Ovary (tissue), 9 donors: Measurements from ENCODE around the gene PHF2. TPM values are rescaled to one million over a fixed set of nuclear protein-coding genes. Genes with fewer than 3 reads are reported as not detected.

ENCODE experiments used
- DNase-seq, 5 donors: peaks; one replicate each; pipeline ENCODE4 v3.0.0-alpha.2; 2019 to 2020
- H3K27ac ChIP-seq, 2 donors: fragments of 200-600 bp; one replicate each; pipeline versions ENCODE4 v1.5.1 to v1.8.0; 2019 to 2022
- H3K27me3 ChIP-seq: fragments of 200-600 bp; one replicate; pipeline ENCODE4 v1.8.0; 2022
- H3K36me3 ChIP-seq: fragments of 200-600 bp; sonication (generic); one replicate; pipeline ENCODE4 v1.5.1; 2019
- H3K4me1 ChIP-seq: one replicate; pipeline ENCODE4 v1.8.1; 2013; ENCODE audit warnings: mild to moderate bottlenecking, moderate library complexity; ENCODE audit not compliant: insufficient read depth
- H3K4me3 ChIP-seq: fragments of 200-600 bp; sonication (generic); one replicate; pipeline ENCODE4 v1.5.1; 2017
- H3K9me3 ChIP-seq, 2 donors: fragments of 200-600 bp in 1 of 2; sonication (generic) in 1 of 2; one replicate each; pipeline versions ENCODE4 v1.5.1 to v1.8.1; 2013 to 2019; ENCODE audit warnings: mild to moderate bottlenecking in 1 of 2, moderate library complexity in 1 of 2
- EP300 ChIP-seq: sonication (generic); formaldehyde crosslinking; IDR thresholded peaks from one replicate; pipeline ENCODE4 v1.6.1; 2017; ENCODE audit warnings: antibody characterized with exemption
- POLR2A ChIP-seq: fragments of 450-650 bp; IDR thresholded peaks from one replicate; pipeline ENCODE4 v1.6.1; 2017; ENCODE audit warnings: antibody characterized with exemption, mild to moderate bottlenecking, moderate library complexity
- WGBS, 3 donors: extraction: QIAGEN DNeasy Blood & Tissue Kit in 1 of 3; methylation state at CpG; one replicate each; pipeline versions ENCODE4 v1.1.5 to v1.1.7; 2013 to 2017; 5-methylcytosine and 5-hydroxymethylcytosine counted together
- intact Hi-C, 4 donors: fragments of 100-400 bp; cut with DNase I; formaldehyde crosslinking; loops; one replicate each; pipeline versions ENCODE4 v1.11.0 to v1.15.1; 2022 to 2023
- polyA plus RNA-seq, 2 donors: library from polyadenylated mRNA; stranded (reverse); fragments of 200-250 nt in 1 of 2; fragments of 350-450 nt in 1 of 2; fragmentation: Illumina TruSeq in 1 of 2; extraction: RNeasy Lipid Tissue Mini Kit (QIAGEN cat#74804) in 1 of 2; gene quantifications; one replicate each; pipeline ENCODE4 v1.2.3, GENCODE V29; 2013 to 2014
- total RNA-seq, 7 donors: library from RNA; depleted of rRNA in 2 of 7; stranded (reverse); fragments of >200 nt in 2 of 7; fragmentation: NEBNext Ultra II Directional in 3 of 7; extraction: Animal tissue kit (Norgen Biotek cat#: 25700) in 3 of 7; gene quantifications; one replicate each; pipeline versions ENCODE4 v1.1.0 to v1.2.4, GENCODE V29; 2016 to 2023
- TF ChIP-seq, protein P1 (sequence below), 3 donors: fragments of 450-650 bp in 2 of 3; fragments of 200-600 bp in 1 of 3; IDR thresholded peaks; one replicate each; pipeline versions ENCODE4 v1.5.1 to v1.8.0; 2016 to 2022; ENCODE audit warnings: antibody characterized with exemption in 3 of 3, mild to moderate bottlenecking in 1 of 3
- donor health status: DM: no; HTN: no; CAD: no; lungs with moderate emphysema.
- donor health status: DM: no; HTN: no; CAD: no.
- donor health status: Bipolar disorder and iron deficiency.
- donor health status: DM: yes; HTN: yes; CAD: no.
- donor health status: DM: no; HTN: no; CAD: no.
- donor health status: DM: yes; HTN: yes; CAD: no.

Gene PHF2
- total and polyA plus RNA-seq, 9 donors: 20.3 to 50.1 (median 39.7) TPM

DNA sequence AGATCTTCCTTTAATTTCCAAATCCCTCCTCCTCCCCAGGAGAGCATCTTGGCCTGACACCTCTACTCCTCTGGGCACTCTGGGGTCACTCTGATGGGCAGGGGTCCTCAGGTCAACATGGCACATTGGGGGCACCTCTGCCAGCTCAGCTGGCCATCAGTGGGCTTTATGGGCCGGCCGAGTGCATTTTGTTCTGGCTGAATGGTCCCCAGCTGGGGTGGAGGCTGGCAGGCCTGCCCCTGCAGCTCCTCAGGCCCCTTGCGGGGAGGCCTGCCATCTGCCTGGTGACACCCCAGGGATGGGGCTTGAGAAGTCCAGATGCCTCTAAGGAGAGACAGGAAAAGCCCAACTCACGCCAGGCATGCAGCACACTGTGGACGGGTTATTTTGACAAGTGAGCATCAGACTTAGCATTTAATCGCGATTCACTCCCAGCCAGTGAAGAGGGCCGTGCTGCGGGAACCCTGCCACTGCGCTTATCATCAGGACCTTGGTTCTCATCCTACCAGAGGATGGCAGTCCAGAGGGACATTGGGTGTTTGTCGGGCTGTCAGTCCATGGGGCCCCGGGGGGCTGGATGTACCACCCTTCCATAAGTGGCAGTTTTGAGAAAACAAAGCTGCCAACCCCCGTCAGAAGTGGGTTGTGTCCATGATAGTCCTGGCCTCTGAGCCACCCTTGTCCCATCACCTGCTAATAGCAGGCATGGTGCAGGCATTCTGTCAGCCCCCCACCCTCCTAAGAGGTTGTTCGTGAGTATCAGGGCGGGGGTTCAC is 21.7 kb downstream of the PHF2 start:
- Histone ChIP-seq H3K4me3 (no peak overlapping the region), H3K36me3 (no peaks in the 10 kb centered on the region), H3K27me3 (no peaks in the 10 kb centered on the region), H3K27ac (no peak overlapping the region), H3K4me1 (peaks cover 3% of the 10 kb centered on the region), H3K9me3 (no peaks in the 10 kb centered on the region)
- 82 to 85% (median 83%) methylated on average over 14 to 15 of the region's 15 CpGs for WGBS, 3 donors
- TF ChIP-seq POLR2A: no peak
- no peak for TF ChIP-seq EP300
- TF ChIP-seq, protein P1, sequence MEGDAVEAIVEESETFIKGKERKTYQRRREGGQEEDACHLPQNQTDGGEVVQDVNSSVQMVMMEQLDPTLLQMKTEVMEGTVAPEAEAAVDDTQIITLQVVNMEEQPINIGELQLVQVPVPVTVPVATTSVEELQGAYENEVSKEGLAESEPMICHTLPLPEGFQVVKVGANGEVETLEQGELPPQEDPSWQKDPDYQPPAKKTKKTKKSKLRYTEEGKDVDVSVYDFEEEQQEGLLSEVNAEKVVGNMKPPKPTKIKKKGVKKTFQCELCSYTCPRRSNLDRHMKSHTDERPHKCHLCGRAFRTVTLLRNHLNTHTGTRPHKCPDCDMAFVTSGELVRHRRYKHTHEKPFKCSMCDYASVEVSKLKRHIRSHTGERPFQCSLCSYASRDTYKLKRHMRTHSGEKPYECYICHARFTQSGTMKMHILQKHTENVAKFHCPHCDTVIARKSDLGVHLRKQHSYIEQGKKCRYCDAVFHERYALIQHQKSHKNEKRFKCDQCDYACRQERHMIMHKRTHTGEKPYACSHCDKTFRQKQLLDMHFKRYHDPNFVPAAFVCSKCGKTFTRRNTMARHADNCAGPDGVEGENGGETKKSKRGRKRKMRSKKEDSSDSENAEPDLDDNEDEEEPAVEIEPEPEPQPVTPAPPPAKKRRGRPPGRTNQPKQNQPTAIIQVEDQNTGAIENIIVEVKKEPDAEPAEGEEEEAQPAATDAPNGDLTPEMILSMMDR (IDR thresholded peaks at IDR 0.05): no peak
- peak in 2 of 5 donors; percentile 11 to 24 for DNase-seq
- intact Hi-C loops: no loop called here

DNA sequence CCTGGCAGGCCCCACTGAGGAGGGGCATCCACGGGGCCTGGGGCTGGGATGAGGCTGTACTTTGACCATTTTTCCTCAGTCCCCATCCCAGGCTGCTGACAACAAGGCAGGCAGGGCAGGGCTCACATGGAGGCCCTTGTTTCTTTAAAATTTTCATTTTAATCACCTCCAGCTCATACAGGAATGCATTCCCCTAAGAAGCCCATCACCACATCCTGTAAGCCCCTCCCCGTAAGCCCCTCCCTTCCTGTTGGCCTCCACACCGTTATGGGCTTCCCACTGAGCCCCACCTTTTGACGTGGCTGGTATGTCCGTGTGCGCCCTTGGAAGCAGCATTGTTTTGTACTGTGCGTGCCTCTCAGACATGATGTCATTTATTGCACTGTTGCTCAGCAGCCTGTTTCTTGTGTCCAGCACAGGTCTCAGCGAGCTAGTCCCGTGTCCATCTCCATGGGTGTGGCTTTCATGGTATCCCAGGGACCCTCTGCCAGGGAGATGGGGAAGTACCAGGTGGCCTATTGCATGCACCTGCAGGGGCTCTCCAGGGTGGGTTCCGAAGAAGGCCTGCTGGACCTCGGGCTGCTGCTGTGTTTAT is 22.4 kb downstream of the PHF2 start:
- TF ChIP-seq EP300 (no peak), POLR2A (no peak)
- TF ChIP-seq, protein P1 (IDR thresholded peaks at IDR 0.05): no peak
- intact Hi-C loops: no loop called here
- Histone ChIP-seq H3K9me3 (no peaks in the 10 kb centered on the region), H3K36me3 (no peaks in the 10 kb centered on the region), H3K27ac (no peak overlapping the region), H3K4me3 (no peak overlapping the region), H3K4me1 (peaks cover 3% of the 10 kb centered on the region), H3K27me3 (no peaks in the 10 kb centered on the region)
- WGBS, 3 donors: 54 to 58% (median 58%) methylated on average over 11 of the region's 11 CpGs
- DNase-seq: peak in 1 of 5 donors; percentile 10

DNA sequence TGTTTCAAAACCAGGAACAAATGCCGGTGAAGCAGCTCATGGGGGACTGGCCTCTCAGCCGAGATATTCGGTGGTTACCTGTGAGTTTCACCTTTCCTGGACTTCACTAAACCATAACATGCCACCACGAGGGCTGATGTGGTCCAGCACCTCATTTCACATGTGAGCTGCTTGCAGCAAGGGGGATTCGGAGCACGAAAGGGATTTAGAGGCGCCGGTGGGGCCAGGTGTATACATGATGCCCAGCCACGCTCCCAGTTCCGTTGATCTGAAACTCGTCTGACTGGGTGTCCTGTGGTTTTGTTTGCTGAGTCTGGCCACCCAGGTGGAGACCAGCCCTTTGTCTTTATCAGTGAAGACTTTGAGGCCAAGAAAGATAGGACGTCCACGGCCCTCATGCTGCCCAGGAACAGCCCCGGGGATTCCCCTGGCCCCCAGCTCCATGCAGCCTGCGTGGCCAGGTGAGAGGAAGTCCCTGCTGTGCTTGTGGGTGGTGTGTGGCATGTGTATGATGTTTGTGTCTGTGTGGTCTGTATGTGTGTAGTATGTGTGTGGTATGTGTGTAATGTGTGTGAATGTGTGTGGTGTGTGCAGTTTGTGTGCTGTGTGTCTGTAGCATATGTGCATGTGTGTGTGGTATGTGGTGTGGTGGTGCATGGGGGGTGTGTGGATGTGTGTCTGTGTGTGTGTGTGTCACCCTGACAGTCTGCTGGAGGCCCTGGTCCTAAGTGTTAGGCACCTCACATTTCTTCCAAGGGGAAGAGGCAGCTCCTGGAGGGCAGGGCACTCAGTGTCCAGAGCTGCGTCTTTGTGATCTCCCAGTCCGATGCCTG is 23.4 kb downstream of the PHF2 start:
- intact Hi-C loops: no loop called here
- Histone ChIP-seq H3K36me3 (no peaks in the 10 kb centered on the region), H3K9me3 (no peaks in the 10 kb centered on the region), H3K4me1 (peaks cover 2% of the 10 kb centered on the region), H3K4me3 (no peak overlapping the region), H3K27me3 (no peaks in the 10 kb centered on the region), H3K27ac (no peak overlapping the region)
- TF ChIP-seq, protein P1 (IDR thresholded peaks at IDR 0.05): no peak
- TF ChIP-seq POLR2A (no peak), EP300 (no peak)
- 66 to 71% (median 70%) methylated on average over 17 of the region's 17 CpGs for WGBS, 3 donors
- DNase-seq: no peak

DNA sequence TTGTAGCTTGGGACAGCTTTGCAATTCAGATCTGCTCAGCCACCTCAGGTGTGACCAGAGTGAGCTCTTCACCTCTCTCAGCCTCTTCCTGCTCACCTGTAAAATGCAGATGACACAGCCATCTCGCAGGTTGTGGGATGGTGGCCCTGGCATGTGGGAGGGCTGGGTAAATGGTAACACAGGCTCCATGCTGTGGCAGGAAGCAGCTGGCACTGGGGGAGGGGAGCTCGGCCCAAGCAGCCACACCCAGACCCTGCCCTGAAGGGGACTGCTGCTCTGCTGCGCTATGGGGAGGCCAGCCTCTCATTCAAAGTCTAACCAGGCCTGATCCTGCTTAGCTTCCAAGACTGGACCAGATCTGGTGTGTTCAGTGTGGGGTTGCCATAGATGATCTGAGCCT is 24.1 kb downstream of the PHF2 start:
- no peak overlapping the region for H3K27ac ChIP-seq
- H3K36me3 ChIP-seq: no peaks in the 10 kb centered on the region
- no peak for DNase-seq
- H3K4me3 ChIP-seq: no peak overlapping the region
- H3K9me3 ChIP-seq: no peaks in the 10 kb centered on the region
- intact Hi-C loops: no loop called here
- TF ChIP-seq POLR2A: no peak
- no peak for TF ChIP-seq EP300
- TF ChIP-seq, protein P1 (IDR thresholded peaks at IDR 0.05): no peak
- peaks cover 2% of the 10 kb centered on the region for H3K4me1 ChIP-seq
- H3K27me3 ChIP-seq: no peaks in the 10 kb centered on the region
- 44 to 77% (median 69%) methylated on average over 3 of the region's 3 CpGs for WGBS, 3 donors
